Kidney epithelial cell (primary cell): ENCODE results near the gene IGSF9B. TPM values are rescaled to one million over a fixed set of nuclear protein-coding genes. Genes with fewer than 3 reads are reported as not detected.

ENCODE experiments used
- DNase-seq: peaks from one replicate; pipeline ENCODE4 v3.0.0-alpha.2; 2010; ENCODE audit warnings: low read depth
- H3K27me3 ChIP-seq: 2 replicates; pipeline ENCODE4 v1.6.0; 2011; ENCODE audit warnings: low read length; ENCODE audit not compliant: control insufficient read depth, insufficient read depth
- H3K36me3 ChIP-seq: 2 replicates; pipeline ENCODE4 v1.5.1; 2011; ENCODE audit warnings: low read length; ENCODE audit not compliant: control insufficient read depth, insufficient read depth
- H3K4me3 ChIP-seq: 2 replicates; pipeline ENCODE4 v1.5.1; 2011; ENCODE audit warnings: low read depth, mild to moderate bottlenecking, control low read depth, low read length
- total RNA-seq: library from RNA; depleted of rRNA; stranded (reverse); fragments of >200 nt; gene quantifications from 2 replicates; pipeline ENCODE4 v1.2.3, GENCODE V29; 2015
- TF ChIP-seq, protein P1 (sequence below): IDR thresholded peaks from 2 replicates; pipeline ENCODE4 v1.5.1; 2011; ENCODE audit warnings: mild to moderate bottlenecking, moderate library complexity, low read length, control low read depth, inconsistent platforms; ENCODE audit not compliant: insufficient read depth, poor library complexity, severe bottlenecking

Gene IGSF9B
- total RNA-seq, 1 donor from 2014 or later: 5.9 TPM

- TF ChIP-seq, protein P1, sequence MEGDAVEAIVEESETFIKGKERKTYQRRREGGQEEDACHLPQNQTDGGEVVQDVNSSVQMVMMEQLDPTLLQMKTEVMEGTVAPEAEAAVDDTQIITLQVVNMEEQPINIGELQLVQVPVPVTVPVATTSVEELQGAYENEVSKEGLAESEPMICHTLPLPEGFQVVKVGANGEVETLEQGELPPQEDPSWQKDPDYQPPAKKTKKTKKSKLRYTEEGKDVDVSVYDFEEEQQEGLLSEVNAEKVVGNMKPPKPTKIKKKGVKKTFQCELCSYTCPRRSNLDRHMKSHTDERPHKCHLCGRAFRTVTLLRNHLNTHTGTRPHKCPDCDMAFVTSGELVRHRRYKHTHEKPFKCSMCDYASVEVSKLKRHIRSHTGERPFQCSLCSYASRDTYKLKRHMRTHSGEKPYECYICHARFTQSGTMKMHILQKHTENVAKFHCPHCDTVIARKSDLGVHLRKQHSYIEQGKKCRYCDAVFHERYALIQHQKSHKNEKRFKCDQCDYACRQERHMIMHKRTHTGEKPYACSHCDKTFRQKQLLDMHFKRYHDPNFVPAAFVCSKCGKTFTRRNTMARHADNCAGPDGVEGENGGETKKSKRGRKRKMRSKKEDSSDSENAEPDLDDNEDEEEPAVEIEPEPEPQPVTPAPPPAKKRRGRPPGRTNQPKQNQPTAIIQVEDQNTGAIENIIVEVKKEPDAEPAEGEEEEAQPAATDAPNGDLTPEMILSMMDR: no peak
- H3K36me3 ChIP-seq: no peaks in the 10 kb centered on the region
- no peak overlapping the region for H3K4me3 ChIP-seq
- H3K27me3 ChIP-seq: peaks cover 6% of the 10 kb centered on the region
- DNase-seq: no peak
These were observed 18.7 kb upstream of the IGSF9B start for GRCh38 chr11:133975488-133975849.

DNA sequence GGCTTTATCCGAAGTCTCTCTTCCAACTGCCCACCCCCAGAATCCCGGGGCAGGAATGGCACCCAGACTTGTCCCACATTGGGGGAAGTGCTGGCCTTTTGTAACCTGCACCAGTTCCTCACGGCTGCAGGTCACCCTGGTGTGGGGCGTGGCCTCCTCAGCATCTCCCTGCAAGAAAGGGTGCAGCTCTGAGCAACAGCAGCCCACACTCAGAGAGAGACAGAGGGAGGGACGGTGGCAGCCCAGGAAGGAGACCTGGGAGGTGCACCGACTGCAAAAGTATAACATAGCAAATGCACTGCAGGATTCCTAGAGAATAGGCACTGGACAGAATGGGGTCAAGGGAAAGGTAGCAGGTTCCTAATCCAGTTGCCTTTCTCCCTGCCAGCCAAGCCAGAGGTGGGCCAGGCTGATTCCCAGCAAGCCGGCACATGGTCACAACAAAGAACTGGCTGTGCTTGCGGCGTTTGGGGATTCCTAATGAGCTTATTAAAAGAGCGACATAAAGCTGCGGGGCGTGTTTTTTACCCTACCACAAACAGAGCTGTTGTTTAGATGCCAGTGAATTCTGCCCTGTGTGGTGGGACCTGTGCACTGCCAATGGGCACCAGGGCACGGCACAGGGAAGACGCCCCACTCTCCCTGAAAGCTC, 18.2 kb upstream of the IGSF9B start:
- no peak for DNase-seq
- no peaks in the 10 kb centered on the region for H3K36me3 ChIP-seq
- TF ChIP-seq, protein P1: no peak
- no peak overlapping the region for H3K4me3 ChIP-seq
- peaks cover 6% of the 10 kb centered on the region for H3K27me3 ChIP-seq

DNA sequence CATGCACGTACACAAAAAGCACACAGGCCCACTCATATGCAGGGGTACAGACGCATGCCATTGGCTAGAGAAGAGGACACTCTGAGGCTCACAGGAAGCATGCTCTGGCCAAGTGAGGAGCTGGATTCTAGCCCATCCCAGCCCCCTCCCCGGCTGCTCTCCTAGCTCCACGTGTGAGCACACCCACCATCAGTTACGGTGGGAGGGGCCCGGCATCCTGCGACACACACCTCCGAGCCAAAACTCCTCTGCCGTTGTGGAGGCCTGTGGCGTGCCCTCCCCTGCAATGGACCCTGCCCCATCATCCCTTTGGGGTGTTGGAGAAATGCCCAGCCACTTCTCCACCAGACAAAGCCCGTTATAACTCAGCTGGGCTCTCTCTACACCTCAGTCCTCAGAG, 15.1 kb upstream of the IGSF9B start:
- TF ChIP-seq, protein P1: no peak
- H3K27me3 ChIP-seq: peaks cover 18% of the 10 kb centered on the region
- H3K36me3 ChIP-seq: no peaks in the 10 kb centered on the region
- no peak overlapping the region for H3K4me3 ChIP-seq
- DNase-seq: no peak

DNA sequence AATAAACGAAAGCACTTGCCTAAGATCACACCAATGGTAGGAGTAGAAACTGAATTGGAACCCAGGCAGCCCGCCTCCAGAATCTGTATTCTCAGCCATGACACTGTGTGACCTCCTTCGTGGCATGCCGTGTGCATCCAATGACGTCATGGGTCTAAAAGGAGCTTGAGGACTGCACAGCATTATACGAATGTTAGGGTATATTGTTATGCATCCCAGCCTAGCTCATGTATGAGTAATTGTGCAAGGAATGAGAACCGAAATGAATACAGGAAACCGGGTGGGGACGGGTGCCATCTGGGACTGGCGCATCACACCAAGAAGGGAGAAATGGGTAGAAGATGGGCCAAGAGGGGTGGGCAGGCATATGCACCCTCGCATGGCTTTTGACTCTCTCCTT, 12.3 kb upstream of the IGSF9B start:
- TF ChIP-seq, protein P1: no peak
- peaks cover 22% of the 10 kb centered on the region for H3K27me3 ChIP-seq
- no peak overlapping the region for H3K4me3 ChIP-seq
- H3K36me3 ChIP-seq: no peaks in the 10 kb centered on the region
- DNase-seq: no peak

- Histone ChIP-seq H3K27me3 (peaks cover 22% of the 10 kb centered on the region), H3K36me3 (no peaks in the 10 kb centered on the region), H3K4me3 (no peak overlapping the region)
- DNase-seq: no peak
- TF ChIP-seq, protein P1: no peak
These were observed 11.5 kb upstream of the IGSF9B start for GRCh38 chr11:133968300-133968699.

GRCh38 chr11:133967599-133968238, 11.0 kb upstream of the IGSF9B start:
- Histone ChIP-seq H3K36me3 (no peaks in the 10 kb centered on the region), H3K27me3 (peaks cover 22% of the 10 kb centered on the region), H3K4me3 (no peak overlapping the region)
- TF ChIP-seq, protein P1: no peak
- DNase-seq: no peak
